Parathyroid adenoma (tissue), 2 donors: ENCODE results near the gene GNA15.

Source experiments
- H2AFZ ChIP-seq: fragments of 300-600 bp; sonication (generic); one replicate; pipeline ENCODE4 v1.7.0; 2017; ENCODE audit warnings: antibody characterized with exemption, mild to moderate bottlenecking
- H3K27ac ChIP-seq: fragments of 300-600 bp; sonication (generic); one replicate; pipeline ENCODE4 v1.7.0; 2017
- H3K27me3 ChIP-seq: fragments of 300-600 bp; sonication (generic); one replicate; pipeline ENCODE4 v1.7.0; 2017; ENCODE audit warnings: low read length; ENCODE audit not compliant: control insufficient read depth, insufficient read depth
- H3K36me3 ChIP-seq: fragments of 300-600 bp; sonication (generic); one replicate; pipeline ENCODE4 v1.7.0; 2017; ENCODE audit warnings: low read length; ENCODE audit not compliant: control insufficient read depth, insufficient read depth
- H3K4me1 ChIP-seq: fragments of 300-600 bp; sonication (generic); one replicate; pipeline ENCODE4 v1.7.0; 2017; ENCODE audit warnings: control low read depth
- H3K4me2 ChIP-seq: fragments of 300-600 bp; sonication (generic); one replicate; pipeline ENCODE4 v1.7.0; 2017; ENCODE audit warnings: low read length
- H3K4me3 ChIP-seq: fragments of 300-600 bp; sonication (generic); one replicate; pipeline ENCODE4 v1.7.0; 2017; ENCODE audit warnings: low read depth, low read length
- H3K79me2 ChIP-seq: fragments of 300-600 bp; sonication (generic); one replicate; pipeline ENCODE4 v1.7.0; 2017; ENCODE audit warnings: control low read depth
- H3K9ac ChIP-seq: fragments of 300-600 bp; sonication (generic); one replicate; pipeline ENCODE4 v1.7.0; 2017; ENCODE audit warnings: mild to moderate bottlenecking
- H3K9me3 ChIP-seq: fragments of 300-600 bp; sonication (generic); one replicate; pipeline ENCODE4 v1.7.0; 2017; ENCODE audit warnings: low read length; ENCODE audit not compliant: control insufficient read depth
- CTCF ChIP-seq: fragments of 300-600 bp; sonication (generic); IDR thresholded peaks from one replicate; pipeline ENCODE4 v1.7.0; 2017; ENCODE audit warnings: antibody characterized with exemption, mild to moderate bottlenecking
- donor health status: primary hyperparathyroidism.

GNA15 gene

DNA sequence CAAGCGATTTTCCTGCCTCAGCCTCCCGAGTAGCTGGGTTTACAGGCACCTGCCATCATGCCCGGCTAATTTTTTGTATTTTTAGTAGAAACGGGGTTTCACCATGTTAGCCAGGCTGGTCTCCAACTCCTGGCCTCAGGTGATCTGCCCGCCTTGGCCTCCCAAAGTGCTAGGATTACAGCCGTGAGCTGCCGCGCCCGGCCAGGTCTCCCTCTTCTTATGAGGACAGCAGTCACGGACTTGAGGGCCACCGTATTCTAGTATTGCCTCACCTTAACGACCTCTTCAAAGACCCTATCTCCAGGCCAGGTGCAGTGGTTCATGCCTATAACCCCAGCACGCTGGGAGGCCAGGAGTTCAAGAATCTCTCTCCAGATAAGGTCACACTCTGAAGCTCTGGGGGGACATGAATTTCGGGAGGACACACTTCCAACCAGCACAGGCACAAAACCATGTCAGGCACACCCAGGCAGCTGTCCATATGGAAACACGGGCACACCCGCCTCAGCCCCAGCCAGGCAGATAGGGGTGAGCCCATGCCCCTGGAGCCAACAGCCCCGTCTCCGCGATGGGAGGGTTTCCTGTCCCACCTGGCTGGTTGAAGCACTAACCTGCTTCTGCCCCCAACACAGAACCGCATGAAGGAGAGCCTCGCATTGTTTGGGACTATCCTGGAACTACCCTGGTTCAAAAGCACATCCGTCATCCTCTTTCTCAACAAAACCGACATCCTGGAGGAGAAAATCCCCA lies 21.4 kb downstream of the GNA15 start:
- Histone ChIP-seq H3K4me1 (peaks cover 7% of the 10 kb centered on the region), H3K79me2 (no peaks in the 10 kb centered on the region), H2AFZ (no peak overlapping the region), H3K27me3 (no peaks in the 10 kb centered on the region), H3K4me2 (no peak overlapping the region), H3K36me3 (no peaks in the 10 kb centered on the region), H3K9me3 (no peaks in the 10 kb centered on the region), H3K27ac (no peak overlapping the region), H3K9ac (no peak overlapping the region), H3K4me3 (no peak overlapping the region)
- TF ChIP-seq CTCF: no peak

DNA sequence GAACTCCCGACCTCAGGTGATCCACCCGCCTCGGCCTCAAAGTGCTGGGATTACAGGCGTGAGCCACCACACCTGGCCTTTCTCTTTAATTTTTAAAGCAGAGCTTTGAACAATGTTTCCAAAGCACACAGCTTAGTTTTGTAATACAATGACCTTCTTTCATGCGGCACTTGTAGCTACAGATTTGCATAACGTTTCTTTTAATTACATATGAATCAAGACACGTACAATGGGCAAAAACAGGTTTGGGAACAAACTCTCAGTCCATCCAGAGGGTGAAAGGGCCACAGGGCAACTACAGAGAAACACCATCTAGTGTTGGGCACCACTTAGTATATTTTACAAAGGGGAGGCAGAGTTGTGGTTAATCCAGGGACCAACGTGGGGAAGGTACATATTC lies 23.7 kb downstream of the GNA15 start:
- no peak for TF ChIP-seq CTCF
- no peak overlapping the region for H3K4me3 ChIP-seq
- H3K36me3 ChIP-seq: no peaks in the 10 kb centered on the region
- H3K79me2 ChIP-seq: no peaks in the 10 kb centered on the region
- no peak overlapping the region for H2AFZ ChIP-seq
- H3K4me1 ChIP-seq: peaks cover 7% of the 10 kb centered on the region
- H3K9me3 ChIP-seq: no peaks in the 10 kb centered on the region
- no peak overlapping the region for H3K4me2 ChIP-seq
- H3K27me3 ChIP-seq: no peaks in the 10 kb centered on the region
- H3K9ac ChIP-seq: no peak overlapping the region
- no peak overlapping the region for H3K27ac ChIP-seq

DNA sequence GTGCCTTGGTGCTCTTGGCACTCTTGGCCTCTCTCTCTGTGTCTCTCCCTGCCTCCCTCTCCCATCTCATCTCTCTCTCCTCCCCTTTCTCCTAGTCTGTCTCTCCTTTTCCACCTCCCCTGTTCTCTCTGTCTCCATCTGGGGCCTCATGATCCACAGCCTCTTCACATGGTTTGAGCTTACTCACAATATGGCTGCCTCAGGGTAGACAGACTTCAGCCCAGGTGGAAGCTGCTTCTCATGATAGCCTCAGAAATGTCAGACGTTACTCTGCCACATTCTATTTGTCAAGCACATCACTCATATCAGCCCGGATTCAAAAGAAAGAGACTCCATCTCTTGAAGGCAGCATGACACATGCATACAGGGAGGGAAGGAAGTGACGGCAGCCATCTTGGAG lies 24.4 kb downstream of the GNA15 start:
- H3K9me3 ChIP-seq: no peaks in the 10 kb centered on the region
- H3K4me1 ChIP-seq: peaks cover 3% of the 10 kb centered on the region
- H3K27ac ChIP-seq: no peak overlapping the region
- no peak overlapping the region for H3K4me2 ChIP-seq
- no peaks in the 10 kb centered on the region for H3K79me2 ChIP-seq
- no peak overlapping the region for H2AFZ ChIP-seq
- H3K9ac ChIP-seq: no peak overlapping the region
- TF ChIP-seq CTCF: no peak
- no peaks in the 10 kb centered on the region for H3K27me3 ChIP-seq
- no peak overlapping the region for H3K4me3 ChIP-seq
- H3K36me3 ChIP-seq: no peaks in the 10 kb centered on the region

- H3K4me1 ChIP-seq: no peaks in the 10 kb centered on the region
- H3K9me3 ChIP-seq: no peaks in the 10 kb centered on the region
- H3K4me3 ChIP-seq: no peak overlapping the region
- no peak for TF ChIP-seq CTCF
- no peak overlapping the region for H3K4me2 ChIP-seq
- no peak overlapping the region for H2AFZ ChIP-seq
- H3K27ac ChIP-seq: no peak overlapping the region
- no peak overlapping the region for H3K9ac ChIP-seq
- no peaks in the 10 kb centered on the region for H3K36me3 ChIP-seq
- H3K79me2 ChIP-seq: no peaks in the 10 kb centered on the region
- no peaks in the 10 kb centered on the region for H3K27me3 ChIP-seq
Observed at GRCh38 chr19:3161453-3161852, 25.6 kb downstream of the GNA15 start.
